GM12874 (cell line): ENCODE data around the gene SPEM3.

ENCODE experiments used
- CTCF ChIP-seq: IDR thresholded peaks from 2 replicates; pipeline ENCODE4 v1.5.1; 2011; ENCODE audit warnings: low read depth, mild to moderate bottlenecking, control low read depth, low read length, moderate library complexity; ENCODE audit not compliant: insufficient read depth

The SPEM3 gene

DNA sequence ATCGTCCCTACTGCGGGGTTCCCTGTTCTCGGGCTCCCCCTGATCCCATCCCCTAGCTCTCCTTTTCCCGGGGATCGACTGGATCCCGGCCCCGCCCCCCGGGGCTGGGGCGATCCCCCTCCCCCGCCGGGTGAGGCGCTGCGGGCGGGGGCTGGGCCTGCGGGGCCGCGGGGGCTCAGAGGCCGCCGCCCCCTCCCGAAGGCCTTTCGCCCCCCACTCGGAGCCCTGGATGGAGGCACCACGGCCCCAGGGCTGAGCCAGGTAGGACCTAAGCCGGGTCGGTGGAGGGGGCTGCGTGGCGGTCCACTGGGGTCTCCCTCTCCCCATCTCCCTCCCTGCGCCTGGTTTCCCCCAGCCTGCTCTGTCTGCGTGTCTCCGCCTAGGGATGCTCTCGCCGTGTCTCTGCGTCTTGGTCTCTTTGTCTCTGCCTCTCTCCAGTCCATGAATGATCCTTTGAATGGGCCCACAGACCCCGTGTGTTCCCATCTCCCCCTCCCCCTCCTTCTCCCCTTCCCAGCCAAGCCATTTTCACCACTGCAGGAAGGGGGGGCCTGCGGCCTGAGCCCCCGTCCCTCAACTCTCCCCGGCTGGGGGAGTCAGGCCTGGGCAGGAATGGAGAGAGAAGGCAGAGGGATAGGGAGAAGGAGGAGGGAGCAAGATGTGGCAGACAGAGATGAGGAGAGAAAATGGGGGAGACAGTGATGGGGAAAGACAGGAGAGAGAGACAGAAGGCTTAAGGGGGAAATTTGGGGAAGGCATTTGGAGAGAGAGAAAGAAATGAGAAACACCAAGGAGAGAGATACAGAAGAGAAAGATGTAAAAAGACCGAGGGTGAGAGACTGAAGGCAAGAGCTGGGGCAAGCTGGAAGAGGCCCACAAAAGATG lies 23.1 kb upstream of the SPEM3 start:
- TF ChIP-seq CTCF: no peak

GRCh38 chr17:7406235-7406825 lies 22.3 kb upstream of the SPEM3 start:
- no peak for TF ChIP-seq CTCF

- no peak for TF ChIP-seq CTCF
These were observed 21.6 kb upstream of the SPEM3 start for GRCh38 chr17:7407082-7407481.

DNA sequence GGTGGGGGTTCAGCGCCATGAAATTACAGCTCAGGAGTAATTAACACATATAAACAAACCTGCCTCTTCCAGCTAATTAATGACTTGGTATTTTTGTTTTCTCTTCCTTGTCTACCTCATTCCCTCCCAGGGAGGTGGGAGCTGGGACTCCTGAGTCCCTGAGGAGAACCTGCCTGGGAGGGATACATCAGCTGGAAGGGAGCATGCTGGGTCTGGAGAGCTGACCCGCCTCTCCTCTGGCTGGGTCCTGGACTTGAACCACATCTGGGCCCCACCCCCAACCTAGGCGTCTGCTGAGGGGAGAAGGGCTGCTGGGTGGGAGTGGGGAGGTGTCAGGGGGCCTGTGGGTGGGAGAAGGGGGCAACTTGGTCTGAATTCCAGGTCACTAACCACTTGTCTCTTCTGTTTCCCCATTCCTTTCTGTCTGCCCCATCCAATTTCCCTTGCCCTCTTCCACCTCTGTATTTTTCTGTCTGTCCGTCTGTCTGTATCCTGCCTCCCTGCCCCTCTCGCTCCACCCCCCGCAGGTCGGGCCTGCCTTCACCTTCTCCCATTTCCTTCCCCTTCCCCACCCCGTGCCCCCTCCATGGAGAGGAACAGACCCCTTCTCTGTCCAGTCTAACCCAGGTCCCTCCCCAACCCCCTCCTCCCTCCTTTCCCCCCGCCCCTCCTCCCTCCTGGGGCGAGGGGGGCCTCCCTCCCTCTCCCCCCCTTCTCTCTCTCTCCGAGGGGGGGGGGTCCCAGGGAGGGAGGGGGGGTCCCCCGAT lies 21.0 kb upstream of the SPEM3 start, which contains the start of gene NLGN2:
TSS of gene NLGN2 (plus strand) at position 361 of the 767 bp plus-strand sequence. CDS start 411 bp downstream, outside the sequence.
- TF ChIP-seq CTCF: no peak

DNA sequence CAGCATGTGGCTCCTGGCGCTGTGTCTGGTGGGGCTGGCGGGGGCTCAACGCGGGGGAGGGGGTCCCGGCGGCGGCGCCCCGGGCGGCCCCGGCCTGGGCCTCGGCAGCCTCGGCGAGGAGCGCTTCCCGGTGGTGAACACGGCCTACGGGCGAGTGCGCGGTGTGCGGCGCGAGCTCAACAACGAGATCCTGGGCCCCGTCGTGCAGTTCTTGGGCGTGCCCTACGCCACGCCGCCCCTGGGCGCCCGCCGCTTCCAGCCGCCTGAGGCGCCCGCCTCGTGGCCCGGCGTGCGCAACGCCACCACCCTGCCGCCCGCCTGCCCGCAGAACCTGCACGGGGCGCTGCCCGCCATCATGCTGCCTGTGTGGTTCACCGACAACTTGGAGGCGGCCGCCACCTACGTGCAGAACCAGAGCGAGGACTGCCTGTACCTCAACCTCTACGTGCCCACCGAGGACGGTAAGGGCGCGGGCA lies 20.4 kb upstream of the SPEM3 start:
- no peak for TF ChIP-seq CTCF

DNA sequence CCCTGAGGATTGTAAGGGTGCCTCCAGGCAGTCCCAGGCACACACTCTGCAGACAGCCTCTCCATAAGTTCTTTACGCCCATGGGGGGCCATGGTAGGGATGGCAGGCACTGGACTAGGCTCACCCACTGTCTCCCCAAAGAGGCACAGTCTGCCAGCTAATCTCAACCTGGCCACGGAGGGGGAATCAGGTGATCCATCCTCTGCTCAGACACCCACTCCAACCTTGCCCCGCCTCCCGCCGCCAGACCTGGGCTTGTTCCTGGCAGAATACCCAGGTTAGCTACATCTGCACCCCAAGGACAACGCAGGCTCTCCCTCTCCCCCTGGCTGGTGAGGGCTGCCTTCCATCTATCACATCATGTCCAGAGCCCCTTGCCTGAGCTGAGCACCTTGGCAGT lies 19.8 kb upstream of the SPEM3 start:
- TF ChIP-seq CTCF: no peak

DNA sequence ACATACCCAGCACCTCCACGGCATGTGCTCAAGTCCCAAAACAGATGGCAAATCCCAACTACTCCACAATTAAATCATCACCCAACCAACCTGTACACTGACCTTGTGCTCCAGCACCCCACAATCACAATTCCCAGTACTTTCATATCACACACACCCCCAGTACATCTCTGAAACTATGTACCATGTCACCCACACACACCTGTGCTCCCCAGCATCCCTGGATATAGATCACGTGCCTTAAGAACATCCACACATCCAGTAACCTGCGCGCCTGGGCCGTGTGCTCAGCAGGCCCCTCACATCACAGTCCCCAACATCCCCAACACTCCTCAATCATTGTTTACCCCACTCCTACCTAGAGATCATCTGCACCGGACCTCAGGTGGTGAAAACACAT lies 18.9 kb upstream of the SPEM3 start:
- no peak for TF ChIP-seq CTCF
